LNCaP clone FGC (cell line): ENCODE data around the gene TMEM138.
A peak's percentile ranks its signal among the peaks of the same experiment; 100 is the strongest.

ENCODE experiments used
- DNase-seq: peaks from one replicate; pipeline ENCODE4 v3.0.0-alpha.2; 2011; ENCODE audit warnings: low read depth
- H3K4me3 ChIP-seq: 2 replicates; pipeline ENCODE4 v1.5.1; 2011; ENCODE audit warnings: mild to moderate bottlenecking, low read depth, low read length, control low read depth
- TF ChIP-seq, protein P1 (sequence below): IDR thresholded peaks from 2 replicates; pipeline ENCODE4 v1.5.1; 2012; ENCODE audit warnings: mild to moderate bottlenecking; ENCODE audit not compliant: control insufficient read depth, insufficient read depth; ENCODE audit errors: extremely low read depth

Gene TMEM138

DNA sequence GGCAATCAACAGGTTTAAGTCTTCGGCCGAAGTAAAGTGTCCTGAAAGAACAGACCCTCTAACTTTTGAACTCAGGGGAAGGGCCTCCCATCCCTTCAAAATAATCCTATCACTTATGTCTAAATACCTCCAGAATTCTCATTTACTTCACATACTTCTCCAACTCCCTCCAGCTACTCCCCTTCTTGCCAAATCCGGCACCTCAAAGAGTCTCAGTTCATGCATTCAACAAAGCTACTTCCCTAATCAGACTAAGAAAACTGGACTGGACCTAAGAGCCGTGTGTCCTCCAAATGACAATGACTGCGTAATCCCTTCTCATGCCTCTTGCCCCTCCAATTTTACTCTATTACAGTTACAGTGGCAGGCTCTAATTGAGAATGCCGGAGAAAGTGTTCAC lies 30.5 kb upstream of the TMEM138 start:
- peak overlapping the region; percentile 97 for H3K4me3 ChIP-seq
- no peak for DNase-seq
- TF ChIP-seq, protein P1, sequence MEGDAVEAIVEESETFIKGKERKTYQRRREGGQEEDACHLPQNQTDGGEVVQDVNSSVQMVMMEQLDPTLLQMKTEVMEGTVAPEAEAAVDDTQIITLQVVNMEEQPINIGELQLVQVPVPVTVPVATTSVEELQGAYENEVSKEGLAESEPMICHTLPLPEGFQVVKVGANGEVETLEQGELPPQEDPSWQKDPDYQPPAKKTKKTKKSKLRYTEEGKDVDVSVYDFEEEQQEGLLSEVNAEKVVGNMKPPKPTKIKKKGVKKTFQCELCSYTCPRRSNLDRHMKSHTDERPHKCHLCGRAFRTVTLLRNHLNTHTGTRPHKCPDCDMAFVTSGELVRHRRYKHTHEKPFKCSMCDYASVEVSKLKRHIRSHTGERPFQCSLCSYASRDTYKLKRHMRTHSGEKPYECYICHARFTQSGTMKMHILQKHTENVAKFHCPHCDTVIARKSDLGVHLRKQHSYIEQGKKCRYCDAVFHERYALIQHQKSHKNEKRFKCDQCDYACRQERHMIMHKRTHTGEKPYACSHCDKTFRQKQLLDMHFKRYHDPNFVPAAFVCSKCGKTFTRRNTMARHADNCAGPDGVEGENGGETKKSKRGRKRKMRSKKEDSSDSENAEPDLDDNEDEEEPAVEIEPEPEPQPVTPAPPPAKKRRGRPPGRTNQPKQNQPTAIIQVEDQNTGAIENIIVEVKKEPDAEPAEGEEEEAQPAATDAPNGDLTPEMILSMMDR: no peak

DNA sequence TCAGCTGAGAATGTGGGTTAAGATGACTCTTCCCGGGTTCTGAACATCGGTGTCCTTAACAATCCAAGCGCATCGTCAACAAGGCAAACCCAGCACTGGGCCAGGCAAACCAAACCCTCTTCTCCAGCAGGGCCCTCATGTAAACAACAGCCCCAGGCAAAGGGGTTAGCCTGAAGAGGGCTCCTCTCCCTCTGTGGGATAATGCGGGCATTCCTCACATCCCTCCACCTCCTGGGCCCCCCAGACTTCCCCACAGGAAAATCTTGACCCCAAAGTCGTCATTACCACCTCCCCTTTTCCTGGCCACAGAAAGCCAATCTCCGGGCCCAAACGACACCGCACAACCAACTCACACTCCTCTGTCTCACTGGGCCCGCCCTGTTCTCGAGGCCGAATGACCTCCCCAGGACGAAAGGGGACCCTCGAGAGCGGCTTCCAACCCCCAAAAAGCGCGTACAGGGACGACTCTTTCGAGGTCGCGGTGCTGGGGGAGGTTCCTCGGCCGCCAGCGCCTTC lies 29.8 kb upstream of the TMEM138 start:
- H3K4me3 ChIP-seq: peak overlapping the region; percentile 97
- TF ChIP-seq, protein P1: no peak
- no peak for DNase-seq

DNA sequence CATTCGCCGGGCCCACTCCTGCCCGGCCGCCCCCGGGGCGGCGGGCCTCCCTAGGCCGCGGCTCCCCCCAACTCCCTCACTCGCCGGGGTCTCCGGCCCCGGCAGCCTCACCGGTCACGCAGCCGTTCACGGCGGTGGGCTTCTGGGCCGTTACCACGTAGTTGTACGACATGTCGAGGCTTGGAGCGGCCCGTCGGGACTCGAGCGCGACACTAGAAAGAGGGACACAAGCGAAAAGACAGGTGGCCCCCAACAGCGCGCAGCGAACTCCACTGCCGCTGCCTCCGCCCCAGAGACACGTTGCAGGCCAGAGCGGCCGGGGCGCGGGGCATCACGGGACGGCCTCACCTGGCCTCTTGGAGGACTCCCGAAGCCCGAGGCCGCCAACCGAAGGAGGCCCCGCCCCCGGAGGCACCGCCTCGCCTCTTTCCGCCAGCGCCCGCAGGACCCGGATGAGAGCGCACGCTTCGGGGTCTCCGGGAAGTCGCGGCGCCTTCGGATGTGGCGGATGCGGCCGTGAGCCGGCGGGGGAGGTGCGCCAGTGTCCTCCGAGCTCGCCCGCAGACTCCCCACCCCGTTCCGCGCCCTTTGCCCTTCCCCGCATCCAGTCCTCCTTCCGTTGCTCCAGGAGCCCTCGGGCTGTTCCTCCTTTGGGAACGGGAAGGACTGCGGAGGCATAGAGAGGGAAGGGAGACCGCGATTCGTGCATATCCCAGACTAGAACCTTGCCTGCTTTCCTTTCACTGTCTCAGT lies 29.2 kb upstream of the TMEM138 start, which contains the start of the genes DDB1 and TKFC:
DDB1 (minus strand) TSS at position 309 of the 753 bp plus-strand sequence; CDS start at position 172, 137 bp downstream.
TKFC (plus strand) TSS at position 432 of the 753 bp plus-strand sequence. CDS start 1,501 bp downstream, outside the sequence.
- DNase-seq: peak; percentile 63
- TF ChIP-seq, protein P1: no peak

DNA sequence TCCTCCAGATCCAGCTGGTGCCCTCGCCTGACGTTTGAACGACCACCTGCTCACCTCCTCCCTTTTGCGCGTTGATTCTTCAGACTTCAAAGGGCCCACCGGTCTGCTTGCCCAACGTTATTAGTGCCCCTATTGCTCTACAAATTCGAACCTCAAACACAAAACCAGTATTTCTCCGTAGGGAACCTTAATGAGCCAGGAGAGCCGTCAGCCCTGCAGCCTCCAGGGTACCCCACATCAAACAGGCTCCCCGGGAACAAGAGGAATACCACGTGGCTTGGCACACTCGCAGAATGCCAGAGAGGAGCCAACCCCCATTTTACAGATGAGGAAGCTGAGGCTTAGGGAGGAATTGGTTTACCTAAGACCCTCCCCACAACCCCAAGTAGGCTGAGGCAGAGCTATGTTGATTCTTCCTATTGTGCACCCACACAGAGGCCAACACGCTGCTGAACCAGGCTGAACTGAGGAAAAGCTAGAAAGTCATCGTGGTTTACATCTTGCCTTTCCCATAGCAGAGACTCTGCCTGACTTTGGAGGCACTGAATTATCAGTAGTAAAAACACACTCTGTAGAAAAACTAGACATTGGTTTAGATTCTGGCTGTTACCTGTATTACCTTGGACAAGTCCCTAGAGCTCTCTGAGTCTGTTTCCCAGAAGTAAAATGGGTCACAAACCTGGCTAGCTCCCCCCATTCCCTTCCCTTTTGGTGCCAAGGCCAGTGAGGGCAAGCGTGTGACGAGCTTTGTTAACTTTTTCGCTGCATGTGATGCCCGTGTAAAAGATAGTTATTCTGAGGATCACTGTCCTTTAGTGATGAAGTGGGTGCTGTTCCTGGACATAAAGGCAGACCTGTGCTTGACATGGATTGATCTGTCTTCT lies 28.4 kb upstream of the TMEM138 start:
- no peak for DNase-seq

More for the DNA sequence above, 29.2 kb upstream of the TMEM138 start, which contains the start of the genes DDB1 and TKFC:
- peak within 1 kb of the TSS; percentile 97 for H3K4me3 ChIP-seq

DNA sequence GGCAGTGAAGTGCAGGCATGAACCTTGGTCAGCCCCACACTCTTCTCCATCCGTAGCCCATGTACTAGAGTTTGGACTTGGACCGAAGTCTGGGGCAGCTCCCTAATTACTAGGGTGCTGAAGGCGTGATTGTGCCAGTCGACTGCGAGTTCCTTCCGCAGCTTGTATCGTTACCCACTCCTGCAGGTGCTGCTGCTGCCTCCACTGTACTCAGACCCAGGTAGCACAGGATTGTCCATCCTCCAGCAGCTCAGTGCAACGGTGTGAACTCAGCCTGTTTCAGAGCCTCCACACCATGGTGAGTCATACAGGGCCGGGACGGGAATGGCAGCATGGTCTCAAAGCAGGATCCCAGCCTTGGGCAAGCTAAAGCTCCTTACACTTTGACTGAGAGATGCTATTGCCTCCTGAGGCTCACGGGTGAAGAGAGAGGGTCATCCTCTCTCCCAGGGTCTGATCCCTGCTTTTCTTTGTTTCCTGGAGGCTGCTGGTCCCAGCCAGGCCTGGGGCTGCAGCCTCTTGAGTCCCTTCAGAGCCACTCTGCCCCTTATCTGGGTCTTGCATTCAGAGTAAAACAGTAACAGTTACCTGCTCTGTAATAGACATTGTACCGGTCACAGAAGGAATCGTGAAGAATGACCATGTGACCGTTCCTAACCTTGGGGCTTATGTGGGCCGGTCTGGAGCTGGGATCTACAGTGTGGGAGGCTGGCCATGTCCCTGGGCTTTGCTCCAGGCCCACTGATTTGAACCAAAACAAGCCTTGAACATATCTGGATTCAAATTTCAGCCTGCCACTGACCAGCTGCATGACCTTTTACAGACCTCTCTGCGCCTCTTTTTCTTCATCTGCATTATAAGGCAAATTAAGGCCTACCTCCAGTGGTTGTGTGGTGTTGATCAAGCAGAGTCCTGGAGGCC lies 27.5 kb upstream of the TMEM138 start:
- TF ChIP-seq, protein P1: no peak
- DNase-seq: no peak
- no peak overlapping the region for H3K4me3 ChIP-seq

More for the DNA sequence above, 28.4 kb upstream of the TMEM138 start:
- peak overlapping the region; percentile 97 for H3K4me3 ChIP-seq
- TF ChIP-seq, protein P1: no peak

DNA sequence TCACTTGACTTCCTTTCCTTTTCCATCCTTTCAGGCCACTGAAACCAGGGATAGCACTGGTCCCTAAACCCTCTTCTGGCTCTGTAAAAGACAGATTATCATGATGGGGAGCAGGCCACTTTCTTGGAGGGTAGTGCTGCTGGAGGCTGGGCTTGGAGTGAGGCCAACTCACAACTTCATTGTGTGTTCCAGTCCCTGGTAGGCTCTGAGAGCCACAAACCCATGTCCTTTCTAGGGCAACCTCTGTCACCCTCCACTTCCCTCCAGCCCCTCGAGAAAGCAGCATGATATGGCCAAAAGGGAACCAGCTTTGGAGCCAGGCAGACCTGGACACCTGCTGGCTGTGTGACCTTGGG lies 26.8 kb upstream of the TMEM138 start:
- TF ChIP-seq, protein P1: no peak

More for the DNA sequence above, 26.8 kb upstream of the TMEM138 start:
- no peak for DNase-seq
- no peak overlapping the region for H3K4me3 ChIP-seq
